Stimulated activated CD4-positive, alpha-beta T cell treated with anti-CD3 and anti-CD28 coated beads, Interleukin-2, amount 100 ng/mL, for 24 hours (primary cell): ENCODE data around the gene PRPF38B.
"Not testable (repeated sequence)": the region's sequence is repeated elsewhere in the genome, so short reads cannot be mapped to it uniquely, and the experiment has no call there.

ENCODE experiments used
- DNase-seq, 2 donors: peaks; one replicate each; pipeline ENCODE4 v3.0.0-alpha.2; 2020

The PRPF38B gene

GRCh38 chr1:108679586-108680213, 12.4 kb upstream of the PRPF38B start:
- no peak for DNase-seq

GRCh38 chr1:108681701-108682100, 10.4 kb upstream of the PRPF38B start:
- DNase-seq, result not testable (repeated sequence)

GRCh38 chr1:108685529-108685928, 6.6 kb upstream of the PRPF38B start:
- no peak for DNase-seq

GRCh38 chr1:108686614-108687313, 5.3 kb upstream of the PRPF38B start:
- no peak for DNase-seq

GRCh38 chr1:108691128-108691941, 775 bp upstream of the PRPF38B start:
- DNase-seq, result no peak

- peak; percentile 65 to 69 for DNase-seq
Observed at GRCh38 chr1:108692724-108693655, 880 bp downstream of the PRPF38B start.

GRCh38 chr1:108695535-108695934, 3.4 kb downstream of the PRPF38B start:
- DNase-seq, result no peak

GRCh38 chr1:108699375-108700332, 7.5 kb downstream of the PRPF38B start:
- DNase-seq, result no peak

GRCh38 chr1:108701176-108701849, 9.2 kb downstream of the PRPF38B start:
- no peak for DNase-seq

- not testable (repeated sequence) for DNase-seq
Observed at GRCh38 chr1:108702109-108702508, 10.0 kb downstream of the PRPF38B start.

- DNase-seq, result no peak
Observed at GRCh38 chr1:108703939-108704338, 11.8 kb downstream of the PRPF38B start.

- no peak for DNase-seq
Observed at GRCh38 chr1:108704496-108704895, 12.4 kb downstream of the PRPF38B start.

- DNase-seq, result no peak
Observed at GRCh38 chr1:108706643-108707042, 14.5 kb downstream of the PRPF38B start.

- DNase-seq, result peak; percentile 64
Observed at GRCh38 chr1:108708691-108709660, 16.9 kb downstream of the PRPF38B start.

- no peak for DNase-seq
Observed at GRCh38 chr1:108712606-108713150, 20.6 kb downstream of the PRPF38B start, which contains the start of gene FNDC7. TSS of gene FNDC7 (plus strand) at chr1:108712908. CDS start at chr1:108712934, 26 bp downstream.

- DNase-seq, result no peak
Observed at GRCh38 chr1:108715932-108716331, 23.8 kb downstream of the PRPF38B start.

- DNase-seq, result no peak
Observed at GRCh38 chr1:108716437-108717230, 24.5 kb downstream of the PRPF38B start.

GRCh38 chr1:108717774-108718316, 25.7 kb downstream of the PRPF38B start:
- DNase-seq, result no peak
